ENCODE data around the gene OLFM1.

Gene OLFM1

DNA sequence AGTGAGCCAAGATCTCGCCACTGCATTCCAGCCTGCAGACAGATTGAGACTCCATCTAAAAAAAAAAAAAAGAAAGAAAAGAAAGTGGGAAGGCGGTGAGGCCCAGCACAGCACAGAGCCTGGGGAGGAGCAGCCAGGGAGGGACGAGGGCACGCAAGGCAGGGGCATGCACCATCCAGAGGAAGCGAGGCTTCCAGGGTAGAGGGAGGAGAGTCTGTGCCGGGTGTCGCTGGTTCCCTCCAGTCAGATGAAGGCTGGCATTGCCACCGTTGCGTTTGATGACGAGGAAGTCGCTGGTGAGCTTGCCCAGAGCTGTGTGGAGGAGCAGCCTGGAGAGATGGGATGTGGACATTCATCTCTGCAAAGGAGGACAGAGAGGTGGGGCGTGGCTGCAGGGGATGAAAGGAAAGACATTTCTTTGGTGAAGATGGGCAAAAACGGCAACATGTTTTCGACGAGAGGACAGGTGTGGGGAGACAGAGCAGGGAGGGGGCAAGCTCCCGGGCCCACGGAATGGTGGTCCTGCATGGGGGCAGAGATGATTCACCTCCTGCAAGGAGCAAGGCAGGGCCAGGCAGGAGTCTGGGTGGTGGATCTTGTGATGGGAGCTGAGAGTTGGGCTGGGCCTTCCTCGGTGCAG, 18.6 kb upstream of the OLFM1 start:
- no peak for TF ChIP-seq CTCF (conservative IDR thresholded peaks at IDR 0.05)
- H3K27ac ChIP-seq: no peak overlapping the region

GRCh38 chr9:135069558-135070197, 17.8 kb upstream of the OLFM1 start:
- TF ChIP-seq CTCF (conservative IDR thresholded peaks at IDR 0.05): no peak
- no peak overlapping the region for H3K27ac ChIP-seq

DNA sequence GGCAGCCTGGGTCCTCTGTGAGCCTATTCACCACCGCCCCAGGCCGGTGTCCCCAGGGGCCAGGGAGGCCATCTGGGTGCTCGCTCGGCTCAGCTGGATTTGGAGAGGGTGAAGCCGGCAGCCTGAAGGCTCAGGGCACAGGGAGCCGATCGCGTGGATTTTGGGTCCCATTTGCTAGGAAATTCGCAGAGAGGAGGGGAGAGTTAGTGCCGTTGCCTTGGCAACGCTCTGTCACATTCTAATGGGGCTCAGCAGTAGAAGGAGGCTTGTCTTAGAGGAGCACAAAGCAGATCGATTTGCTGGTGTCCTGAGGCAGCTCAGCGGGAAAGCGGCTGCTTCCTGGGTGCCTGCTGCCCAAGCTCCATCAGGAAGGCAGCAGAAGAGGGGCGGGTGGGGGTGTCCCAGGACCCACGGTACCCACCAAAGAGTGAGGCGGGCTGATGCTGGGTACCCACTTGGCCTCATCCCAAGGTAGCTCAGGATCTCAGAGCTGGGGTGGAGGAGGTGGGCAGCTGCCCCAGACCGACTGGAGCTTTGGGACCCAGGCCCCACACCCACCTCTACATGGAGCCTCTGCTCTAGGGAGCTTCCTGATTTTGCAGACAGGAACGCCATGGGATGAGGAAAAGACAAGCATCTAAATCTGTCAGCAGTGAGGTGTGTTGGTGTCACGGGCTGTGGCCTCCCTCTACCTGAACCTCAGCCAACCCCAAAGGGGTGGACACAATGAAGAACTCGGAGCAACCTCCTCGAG, 17.1 kb upstream of the OLFM1 start:
- no peak for TF ChIP-seq CTCF (conservative IDR thresholded peaks at IDR 0.05)
- no peak overlapping the region for H3K27ac ChIP-seq

- TF ChIP-seq CTCF (conservative IDR thresholded peaks at IDR 0.05): no peak
- no peak overlapping the region for H3K27ac ChIP-seq
Measured at GRCh38 chr9:135070964-135071735, 16.3 kb upstream of the OLFM1 start.

- H3K27ac ChIP-seq: no peak overlapping the region
- no peak for TF ChIP-seq CTCF (conservative IDR thresholded peaks at IDR 0.05)
Measured at GRCh38 chr9:135073081-135073740, 14.3 kb upstream of the OLFM1 start.

DNA sequence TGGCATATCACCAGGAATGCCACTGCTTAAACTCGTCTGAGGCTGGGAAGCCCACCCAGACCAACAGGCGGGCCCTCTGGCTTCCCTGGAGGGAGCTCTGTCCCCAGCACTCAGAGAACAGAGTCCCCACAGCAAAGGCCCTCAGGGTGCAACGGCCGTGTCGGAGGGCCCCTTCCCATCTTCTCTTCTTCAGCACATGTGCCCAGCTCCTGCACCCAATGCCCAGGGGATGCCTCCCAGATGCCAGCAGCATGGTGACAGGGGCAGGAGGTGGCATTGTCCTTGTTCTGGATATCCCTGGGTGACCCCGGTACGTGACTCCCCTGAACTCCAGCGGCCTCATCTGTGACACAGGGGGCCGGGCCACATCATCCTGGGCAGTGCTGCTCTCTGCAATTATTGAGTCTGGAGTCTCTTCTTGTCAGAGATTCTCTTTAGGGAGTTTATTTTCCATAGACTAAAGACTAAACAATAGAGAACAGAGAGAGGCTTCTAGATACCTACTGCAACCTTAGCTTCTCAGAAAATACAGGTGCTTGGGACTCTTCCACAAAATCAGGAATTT, 13.6 kb upstream of the OLFM1 start:
- no peak for TF ChIP-seq CTCF (conservative IDR thresholded peaks at IDR 0.05)

More for the DNA sequence above, 13.6 kb upstream of the OLFM1 start:
- no peak overlapping the region for H3K27ac ChIP-seq

Data from VCaP (cell line).